HG02981 (cell line): ENCODE measurements around the gene PROC.

Experiments
- ATAC-seq: cut with Tn5 transposase; IDR thresholded peaks from one replicate; pipeline ENCODE4 v1.9.1; 2021; ENCODE audit warnings: mild to moderate bottlenecking, moderate library complexity; ENCODE audit not compliant: unreplicated experiment

PROC gene

DNA sequence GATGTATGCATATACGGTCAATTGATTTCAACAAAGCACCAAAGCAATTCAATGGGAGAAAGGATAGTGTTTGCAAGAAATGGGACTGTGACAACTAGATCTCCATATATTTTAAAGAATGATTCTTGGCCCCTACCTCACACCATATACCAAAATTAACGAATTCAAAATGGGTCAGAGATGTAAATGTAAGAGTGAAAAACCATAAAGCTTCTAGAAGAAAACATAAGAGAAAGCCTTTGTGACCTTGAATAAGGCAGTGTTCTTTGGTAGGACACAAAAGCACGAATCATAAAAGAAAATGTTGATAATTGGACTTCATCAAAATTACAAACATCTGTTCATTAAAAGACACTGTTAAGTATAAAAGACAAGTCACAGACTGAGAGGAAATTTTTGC lies 5.0 kb upstream of the PROC start:
- no peak for ATAC-seq

DNA sequence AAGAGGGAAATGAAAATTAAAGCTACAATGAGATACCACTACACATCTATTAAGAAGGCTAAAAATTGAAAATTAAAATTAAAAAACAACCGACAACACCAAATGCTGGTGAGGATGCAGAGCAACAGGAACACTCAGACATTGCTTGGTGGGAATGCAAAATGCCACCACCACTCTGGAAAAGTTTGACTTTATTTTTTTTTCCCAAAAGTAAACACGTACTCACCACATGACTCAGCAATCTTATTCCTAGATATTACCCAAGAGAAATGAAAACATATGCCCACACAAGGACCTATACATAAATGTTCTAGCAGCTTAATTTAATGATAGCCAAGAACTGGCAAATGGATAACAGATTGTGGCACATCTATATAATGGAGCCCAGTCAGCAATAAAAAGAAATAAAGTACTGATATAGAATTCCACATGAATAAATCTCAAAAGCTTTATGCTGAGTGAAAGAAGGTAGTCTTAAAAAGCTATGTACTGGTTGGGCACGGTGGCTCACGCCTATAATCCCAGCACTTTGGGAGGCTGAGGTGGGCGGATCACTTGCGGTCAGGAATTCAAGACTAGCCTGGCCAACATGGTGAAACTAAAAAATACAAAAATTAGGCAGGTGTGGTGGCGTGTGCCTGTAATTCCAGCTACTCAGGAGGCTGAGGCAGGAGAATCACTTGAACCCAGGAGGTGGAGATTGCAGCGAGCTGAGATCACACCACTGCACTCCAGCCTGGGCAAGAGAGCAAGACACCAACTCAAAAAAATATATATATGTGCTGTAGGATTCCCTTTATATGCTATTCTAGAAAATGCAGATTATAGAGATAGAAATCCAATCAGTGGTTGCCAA lies 4.2 kb upstream of the PROC start:
- ATAC-seq = no peak

DNA sequence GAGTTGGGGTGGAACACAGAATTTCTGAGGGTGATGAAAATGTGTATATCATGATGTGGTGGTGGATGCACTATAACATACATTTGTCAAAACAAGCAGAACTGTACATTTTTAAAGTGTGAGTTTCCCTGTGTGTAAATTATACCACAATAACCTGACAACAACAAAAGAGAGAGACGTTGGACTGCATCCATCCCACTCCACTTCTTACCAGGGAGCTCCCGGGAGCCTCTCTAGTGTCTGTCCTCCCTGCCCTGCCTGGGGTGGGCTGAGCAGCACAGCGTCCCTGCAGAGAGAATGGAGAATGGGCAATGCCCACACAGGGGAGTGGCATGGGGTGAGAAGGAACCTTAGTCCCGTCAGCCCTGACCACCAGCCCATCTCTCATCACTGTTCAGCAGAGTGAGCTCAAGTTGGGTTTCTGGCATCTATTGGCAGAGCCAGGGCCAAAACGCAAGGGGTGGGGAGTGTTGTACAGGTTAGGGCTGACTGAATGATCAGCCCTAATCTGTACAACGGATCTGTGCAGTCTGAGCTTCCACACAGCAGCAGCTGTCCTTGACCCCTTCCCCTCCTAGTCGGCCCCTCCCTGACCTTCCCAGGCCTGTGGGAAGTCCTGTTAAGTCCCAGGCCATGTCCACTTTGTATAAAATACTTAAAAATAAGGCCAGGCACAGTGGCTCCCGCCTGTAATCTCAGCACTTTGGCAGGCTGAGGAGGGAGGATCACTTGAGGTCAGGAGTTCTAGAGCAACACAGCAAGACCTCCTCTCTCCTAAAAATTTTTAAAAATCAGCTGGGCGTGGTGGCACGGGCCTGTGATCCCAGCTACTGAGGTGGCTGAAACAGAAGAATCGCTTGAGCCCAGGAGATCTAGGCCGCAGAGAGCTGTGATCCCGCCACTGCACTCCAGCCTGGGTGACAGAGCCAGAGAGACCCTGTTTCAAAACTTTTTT lies 3.3 kb upstream of the PROC start:
- ATAC-seq = no peak

DNA sequence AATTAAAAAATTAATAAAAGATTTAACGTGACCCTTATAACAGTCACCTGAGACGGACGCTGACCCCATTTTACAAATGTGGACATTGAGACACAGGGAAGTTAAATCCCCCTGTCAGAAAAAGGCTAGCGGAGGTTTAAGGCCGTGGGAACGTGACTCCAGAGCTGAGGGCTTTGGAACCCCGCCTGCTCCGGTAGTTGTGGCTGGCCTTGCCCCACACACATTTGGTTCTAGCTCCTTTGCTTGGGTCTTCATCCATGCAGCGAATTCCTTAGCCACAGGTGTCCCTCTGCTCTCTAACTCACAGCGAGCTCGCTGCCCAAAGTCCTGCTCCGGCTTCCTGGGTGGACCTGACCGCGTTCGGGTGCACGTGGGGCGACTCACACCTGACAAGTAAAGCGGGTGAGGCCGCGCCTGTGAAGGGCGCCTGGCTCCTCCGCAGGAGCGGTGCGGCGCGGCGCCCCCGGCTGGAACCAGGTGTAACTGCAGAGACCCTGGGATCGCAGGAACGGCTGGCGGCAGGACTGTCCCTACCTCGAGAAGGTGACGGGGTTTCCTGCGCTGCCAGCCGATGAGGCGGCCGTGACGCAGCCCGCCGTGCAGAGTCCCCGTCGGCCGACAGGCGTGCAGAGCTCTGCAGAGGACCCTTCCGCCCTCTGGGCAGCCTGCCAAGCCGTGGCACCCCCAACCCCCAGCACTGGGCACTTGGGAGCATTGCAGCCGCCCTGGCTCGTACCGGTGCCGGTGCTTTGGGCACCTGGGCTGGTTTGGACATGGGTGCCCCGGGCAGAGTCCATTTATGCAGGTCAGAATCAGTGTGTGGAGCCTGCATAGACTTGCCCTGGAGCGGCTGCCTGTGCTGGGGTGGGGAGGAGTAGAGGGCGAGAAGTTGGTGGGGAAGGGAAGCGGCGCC lies 2.4 kb upstream of the PROC start:
- ATAC-seq = peak; percentile 74

DNA sequence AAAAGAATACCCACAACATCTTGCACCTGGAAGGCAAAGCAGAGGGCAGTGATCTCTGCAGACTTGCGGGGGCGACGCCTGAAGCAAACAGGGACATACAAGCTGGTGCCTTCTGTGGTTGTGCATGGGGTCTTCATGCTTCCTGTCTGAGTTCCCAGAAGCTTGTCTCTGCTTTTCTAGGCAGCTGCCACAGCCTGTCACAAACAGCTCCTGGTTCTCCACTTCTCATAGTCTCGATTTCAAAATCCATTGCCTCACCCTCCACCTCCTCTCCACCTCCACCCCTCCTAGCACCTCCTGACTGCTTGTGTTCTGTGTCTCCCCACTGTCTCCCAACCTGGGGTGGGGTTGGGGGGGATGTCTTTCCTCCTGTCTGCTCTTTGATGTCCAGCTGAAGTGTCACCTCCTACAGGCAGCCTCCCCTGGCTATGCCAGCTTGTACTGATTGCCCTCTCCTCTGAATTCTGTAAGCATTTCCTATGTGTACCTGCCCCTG lies 1.7 kb upstream of the PROC start:
- ATAC-seq = no peak

DNA sequence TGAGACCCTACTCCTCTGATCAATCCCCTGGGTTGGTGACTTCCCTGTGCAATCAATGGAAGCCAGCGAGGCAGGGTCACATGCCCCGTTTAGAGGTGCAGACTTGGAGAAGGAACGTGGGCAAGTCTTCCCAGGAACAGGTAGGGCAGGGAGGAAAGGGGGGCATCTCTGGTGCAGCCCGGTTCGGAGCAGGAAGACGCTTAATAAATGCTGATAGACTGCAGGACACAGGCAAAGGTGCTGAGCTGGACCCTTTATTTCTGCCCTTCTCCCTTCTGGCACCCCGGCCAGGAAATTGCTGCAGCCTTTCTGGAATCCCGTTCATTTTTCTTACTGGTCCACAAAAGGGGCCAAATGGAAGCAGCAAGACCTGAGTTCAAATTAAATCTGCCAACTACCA lies 821 bp upstream of the PROC start:
- no peak for ATAC-seq

DNA sequence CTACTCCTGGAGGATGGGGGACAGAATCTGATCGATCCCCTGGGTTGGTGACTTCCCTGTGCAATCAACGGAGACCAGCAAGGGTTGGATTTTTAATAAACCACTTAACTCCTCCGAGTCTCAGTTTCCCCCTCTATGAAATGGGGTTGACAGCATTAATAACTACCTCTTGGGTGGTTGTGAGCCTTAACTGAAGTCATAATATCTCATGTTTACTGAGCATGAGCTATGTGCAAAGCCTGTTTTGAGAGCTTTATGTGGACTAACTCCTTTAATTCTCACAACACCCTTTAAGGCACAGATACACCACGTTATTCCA lies 844 bp downstream of the PROC start:
- no peak for ATAC-seq

DNA sequence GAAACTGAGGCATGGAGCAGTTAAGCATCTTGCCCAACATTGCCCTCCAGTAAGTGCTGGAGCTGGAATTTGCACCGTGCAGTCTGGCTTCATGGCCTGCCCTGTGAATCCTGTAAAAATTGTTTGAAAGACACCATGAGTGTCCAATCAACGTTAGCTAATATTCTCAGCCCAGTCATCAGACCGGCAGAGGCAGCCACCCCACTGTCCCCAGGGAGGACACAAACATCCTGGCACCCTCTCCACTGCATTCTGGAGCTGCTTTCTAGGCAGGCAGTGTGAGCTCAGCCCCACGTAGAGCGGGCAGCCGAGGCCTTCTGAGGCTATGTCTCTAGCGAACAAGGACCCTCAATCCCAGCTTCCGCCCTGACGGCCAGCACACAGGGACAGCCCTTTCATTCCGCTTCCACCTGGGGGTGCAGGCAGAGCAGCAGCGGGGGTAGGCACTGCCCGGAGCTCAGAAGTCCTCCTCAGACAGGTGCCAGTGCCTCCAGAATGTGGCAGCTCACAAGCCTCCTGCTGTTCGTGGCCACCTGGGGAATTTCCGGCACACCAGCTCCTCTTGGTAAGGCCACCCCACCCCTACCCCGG lies 1.3 kb downstream of the PROC start:
- no peak for ATAC-seq

DNA sequence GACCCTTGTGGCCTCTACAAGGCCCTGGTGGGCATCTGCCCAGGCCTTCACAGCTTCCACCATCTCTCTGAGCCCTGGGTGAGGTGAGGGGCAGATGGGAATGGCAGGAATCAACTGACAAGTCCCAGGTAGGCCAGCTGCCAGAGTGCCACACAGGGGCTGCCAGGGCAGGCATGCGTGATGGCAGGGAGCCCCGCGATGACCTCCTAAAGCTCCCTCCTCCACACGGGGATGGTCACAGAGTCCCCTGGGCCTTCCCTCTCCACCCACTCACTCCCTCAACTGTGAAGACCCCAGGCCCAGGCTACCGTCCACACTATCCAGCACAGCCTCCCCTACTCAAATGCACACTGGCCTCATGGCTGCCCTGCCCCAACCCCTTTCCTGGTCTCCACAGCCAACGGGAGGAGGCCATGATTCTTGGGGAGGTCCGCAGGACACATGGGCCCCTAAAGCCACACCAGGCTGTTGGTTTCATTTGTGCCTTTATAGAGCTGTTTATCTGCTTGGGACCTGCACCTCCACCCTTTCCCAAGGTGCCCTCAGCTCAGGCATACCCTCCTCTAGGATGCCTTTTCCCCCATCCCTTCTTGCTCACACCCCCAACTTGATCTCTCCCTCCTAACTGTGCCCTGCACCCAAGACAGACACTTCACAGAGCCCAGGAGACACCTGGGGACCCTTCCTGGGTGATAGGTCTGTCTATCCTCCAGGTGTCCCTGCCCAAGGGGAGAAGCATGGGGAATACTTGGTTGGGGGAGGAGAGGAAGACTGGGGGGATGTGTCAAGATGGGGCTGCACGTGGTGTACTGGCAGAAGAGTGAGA lies 2.0 kb downstream of the PROC start:
- no peak for ATAC-seq

DNA sequence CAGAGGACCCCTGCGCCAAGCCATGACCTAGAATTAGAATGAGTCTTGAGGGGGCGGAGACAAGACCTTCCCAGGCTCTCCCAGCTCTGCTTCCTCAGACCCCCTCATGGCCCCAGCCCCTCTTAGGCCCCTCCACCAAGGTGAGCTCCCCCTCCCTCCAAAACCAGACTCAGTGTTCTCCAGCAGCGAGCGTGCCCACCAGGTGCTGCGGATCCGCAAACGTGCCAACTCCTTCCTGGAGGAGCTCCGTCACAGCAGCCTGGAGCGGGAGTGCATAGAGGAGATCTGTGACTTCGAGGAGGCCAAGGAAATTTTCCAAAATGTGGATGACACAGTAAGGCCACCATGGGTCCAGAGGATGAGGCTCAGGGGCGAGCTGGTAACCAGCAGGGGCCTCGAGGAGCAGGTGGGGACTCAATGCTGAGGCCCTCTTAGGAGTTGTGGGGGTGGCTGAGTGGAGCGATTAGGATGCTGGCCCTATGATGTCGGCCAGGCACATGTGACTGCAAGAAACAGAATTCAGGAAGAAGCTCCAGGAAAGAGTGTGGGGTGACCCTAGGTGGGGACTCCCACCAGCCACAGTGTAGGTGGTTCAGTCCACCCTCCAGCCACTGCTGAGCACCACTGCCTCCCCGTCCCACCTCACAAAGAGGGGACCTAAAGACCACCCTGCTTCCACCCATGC lies 3.0 kb downstream of the PROC start:
- no peak for ATAC-seq

DNA sequence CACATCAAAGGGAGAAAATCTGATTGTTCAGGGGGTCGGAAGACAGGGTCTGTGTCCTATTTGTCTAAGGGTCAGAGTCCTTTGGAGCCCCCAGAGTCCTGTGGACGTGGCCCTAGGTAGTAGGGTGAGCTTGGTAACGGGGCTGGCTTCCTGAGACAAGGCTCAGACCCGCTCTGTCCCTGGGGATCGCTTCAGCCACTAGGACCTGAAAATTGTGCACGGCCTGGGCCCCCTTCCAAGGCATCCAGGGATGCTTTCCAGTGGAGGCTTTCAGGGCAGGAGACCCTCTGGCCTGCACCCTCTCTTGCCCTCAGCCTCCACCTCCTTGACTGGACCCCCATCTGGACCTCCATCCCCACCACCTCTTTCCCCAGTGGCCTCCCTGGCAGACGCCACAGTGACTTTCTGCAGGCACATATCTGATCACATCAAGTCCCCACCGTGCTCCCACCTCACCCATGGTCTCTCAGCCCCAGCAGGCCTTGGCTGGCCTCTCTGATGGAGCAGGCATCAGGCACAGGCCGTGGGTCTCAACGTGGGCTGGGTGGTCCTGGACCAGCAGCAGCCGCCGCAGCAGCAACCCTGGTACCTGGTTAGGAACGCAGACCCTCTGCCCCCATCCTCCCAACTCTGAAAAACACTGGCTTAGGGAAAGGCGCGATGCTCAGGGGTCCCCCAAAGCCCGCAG lies 3.8 kb downstream of the PROC start:
- ATAC-seq = no peak

DNA sequence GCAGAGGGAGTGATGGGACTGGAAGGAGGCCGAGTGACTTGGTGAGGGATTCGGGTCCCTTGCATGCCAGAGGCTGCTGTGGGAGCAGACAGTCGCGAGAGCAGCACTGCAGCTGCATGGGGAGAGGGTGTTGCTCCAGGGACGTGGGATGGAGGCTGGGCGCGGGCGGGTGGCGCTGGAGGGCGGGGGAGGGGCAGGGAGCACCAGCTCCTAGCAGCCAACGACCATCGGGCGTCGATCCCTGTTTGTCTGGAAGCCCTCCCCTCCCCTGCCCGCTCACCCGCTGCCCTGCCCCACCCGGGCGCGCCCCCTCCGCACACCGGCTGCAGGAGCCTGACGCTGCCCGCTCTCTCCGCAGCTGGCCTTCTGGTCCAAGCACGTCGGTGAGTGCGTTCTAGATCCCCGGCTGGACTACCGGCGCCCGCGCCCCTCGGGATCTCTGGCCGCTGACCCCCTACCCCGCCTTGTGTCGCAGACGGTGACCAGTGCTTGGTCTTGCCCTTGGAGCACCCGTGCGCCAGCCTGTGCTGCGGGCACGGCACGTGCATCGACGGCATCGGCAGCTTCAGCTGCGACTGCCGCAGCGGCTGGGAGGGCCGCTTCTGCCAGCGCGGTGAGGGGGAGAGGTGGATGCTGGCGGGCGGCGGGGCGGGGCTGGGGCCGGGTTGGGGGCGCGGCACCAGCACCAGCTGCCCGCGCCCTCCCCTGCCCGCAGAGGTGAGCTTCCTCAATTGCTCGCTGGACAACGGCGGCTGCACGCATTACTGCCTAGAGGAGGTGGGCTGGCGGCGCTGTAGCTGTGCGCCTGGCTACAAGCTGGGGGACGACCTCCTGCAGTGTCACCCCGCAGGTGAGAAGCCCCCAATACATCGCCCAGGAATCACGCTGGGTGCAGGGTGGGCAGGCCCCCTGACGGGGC lies 4.6 kb downstream of the PROC start:
- no peak for ATAC-seq

DNA sequence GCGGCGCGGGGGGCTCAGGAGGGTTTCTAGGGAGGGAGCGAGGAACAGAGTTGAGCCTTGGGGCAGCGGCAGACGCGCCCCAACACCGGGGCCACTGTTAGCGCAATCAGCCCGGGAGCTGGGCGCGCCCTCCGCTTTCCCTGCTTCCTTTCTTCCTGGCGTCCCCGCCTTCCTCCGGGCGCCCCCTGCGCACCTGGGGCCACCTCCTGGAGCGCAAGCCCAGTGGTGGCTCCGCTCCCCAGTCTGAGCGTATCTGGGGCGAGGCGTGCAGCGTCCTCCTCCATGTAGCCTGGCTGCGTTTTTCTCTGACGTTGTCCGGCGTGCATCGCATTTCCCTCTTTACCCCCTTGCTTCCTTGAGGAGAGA lies 5.2 kb downstream of the PROC start:
- ATAC-seq = no peak

DNA sequence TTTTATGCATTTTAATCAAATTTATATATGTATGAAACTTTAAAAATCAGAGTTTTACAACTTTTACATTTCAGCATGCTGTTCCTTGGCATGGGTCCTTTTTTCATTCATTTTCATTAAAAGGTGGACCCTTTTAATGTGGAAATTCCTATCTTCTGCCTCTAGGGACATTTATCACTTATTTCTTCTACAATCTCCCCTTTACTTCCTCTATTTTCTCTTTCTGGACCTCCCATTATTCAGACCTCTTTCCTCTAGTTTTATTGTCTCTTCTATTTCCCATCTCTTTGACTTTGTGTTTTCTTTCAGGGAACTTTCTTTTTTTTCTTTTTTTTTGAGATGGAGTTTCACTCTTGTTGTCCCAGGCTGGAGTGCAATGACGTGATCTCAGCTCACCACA lies 5.7 kb downstream of the PROC start:
- no peak for ATAC-seq

DNA sequence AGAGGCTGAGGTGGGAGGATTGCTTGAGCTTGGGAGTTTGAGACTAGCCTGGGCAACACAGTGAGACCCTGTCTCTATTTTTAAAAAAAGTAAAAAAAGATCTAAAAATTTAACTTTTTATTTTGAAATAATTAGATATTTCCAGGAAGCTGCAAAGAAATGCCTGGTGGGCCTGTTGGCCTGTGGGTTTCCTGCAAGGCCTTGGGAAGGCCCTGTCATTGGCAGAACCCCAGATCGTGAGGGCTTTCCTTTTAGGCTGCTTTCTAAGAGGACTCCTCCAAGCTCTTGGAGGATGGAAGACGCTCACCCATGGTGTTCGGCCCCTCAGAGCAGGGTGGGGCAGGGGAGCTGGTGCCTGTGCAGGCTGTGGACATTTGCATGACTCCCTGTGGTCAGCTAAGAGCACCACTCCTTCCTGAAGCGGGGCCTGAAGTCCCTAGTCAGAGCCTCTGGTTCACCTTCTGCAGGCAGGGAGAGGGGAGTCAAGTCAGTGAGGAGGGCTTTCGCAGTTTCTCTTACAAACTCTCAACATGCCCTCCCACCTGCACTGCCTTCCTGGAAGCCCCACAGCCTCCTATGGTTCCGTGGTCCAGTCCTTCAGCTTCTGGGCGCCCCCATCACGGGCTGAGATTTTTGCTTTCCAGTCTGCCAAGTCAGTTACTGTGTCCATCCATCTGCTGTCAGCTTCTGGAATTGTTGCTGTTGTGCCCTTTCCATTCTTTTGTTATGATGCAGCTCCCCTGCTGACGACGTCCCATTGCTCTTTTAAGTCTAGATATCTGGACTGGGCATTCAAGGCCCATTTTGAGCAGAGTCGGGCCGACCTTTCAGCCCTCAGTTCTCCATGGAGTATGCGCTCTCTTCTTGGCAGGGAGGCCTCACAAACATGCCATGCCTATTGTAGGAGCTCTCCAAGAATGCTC lies 6.6 kb downstream of the PROC start:
- ATAC-seq = no peak
